Suprapubic skin (tissue), 3 donors: ENCODE data around the gene RHEX.

Source experiments
- CTCF ChIP-seq, 2 donors: fragments of 200-600 bp in 1 of 2; fragments of 450-650 bp in 1 of 2; sonication (generic) in 1 of 2; IDR thresholded peaks; one replicate each; pipeline ENCODE4 v1.5.1; 2016 to 2019; ENCODE audit warnings: antibody characterized with exemption in 2 of 2, mild to moderate bottlenecking in 1 of 2, moderate library complexity in 1 of 2
- EP300 ChIP-seq: sonication (generic); formaldehyde crosslinking; IDR thresholded peaks from one replicate; pipeline ENCODE4 v1.6.1; 2017; ENCODE audit warnings: antibody characterized with exemption
- POLR2A ChIP-seq, 2 donors: fragments of 450-650 bp; IDR thresholded peaks; one replicate each; pipeline ENCODE4 v1.6.1; 2017; ENCODE audit warnings: antibody characterized with exemption in 2 of 2, mild to moderate bottlenecking in 2 of 2, moderate library complexity in 2 of 2

- TF ChIP-seq CTCF (IDR thresholded peaks at IDR 0.05) (no peak), POLR2A (IDR thresholded peaks at IDR 0.05) (no peak), EP300 (no peak)
Observed at GRCh38 chr1:206107168-206107544, 54.2 kb downstream of the RHEX start.
